Hepatocyte (in vitro differentiated cells): ENCODE data around the gene ZDHHC14. TPM values are rescaled to one million over a fixed set of nuclear protein-coding genes. Genes with fewer than 3 reads are reported as not detected.
"Not testable (repeated sequence)": the region's sequence is repeated elsewhere in the genome, so short reads cannot be mapped to it uniquely, and the experiment has no call there.

ENCODE experiments used
- DNase-seq: peaks from one replicate; pipeline ENCODE4 v3.0.0-alpha.2; 2016; ENCODE audit warnings: low spot score
- H2AFZ ChIP-seq: fragments of 200-600 bp; sonication (generic); 2 replicates; pipeline ENCODE4 v1.6.0; 2016; ENCODE audit warnings: antibody characterized with exemption, mild to moderate bottlenecking
- H3K27ac ChIP-seq: fragments of 200-600 bp; sonication (generic); 2 replicates; pipeline ENCODE4 v1.5.1; 2016; ENCODE audit warnings: mild to moderate bottlenecking
- H3K27me3 ChIP-seq: fragments of 200-600 bp; sonication (generic); 2 replicates; pipeline ENCODE4 v1.6.1; 2016
- H3K36me3 ChIP-seq: fragments of 200-600 bp; sonication (generic); replicated peaks from 2 replicates; pipeline ENCODE4 v1.5.1; 2016; ENCODE audit warnings: low read depth; ENCODE audit not compliant: insufficient read depth
- H3K4me1 ChIP-seq: fragments of 200-600 bp; sonication (generic); 2 replicates; pipeline ENCODE4 v1.5.1; 2016; ENCODE audit warnings: mild to moderate bottlenecking, moderate library complexity; ENCODE audit not compliant: insufficient read depth
- H3K4me2 ChIP-seq: fragments of 200-600 bp; sonication (generic); 2 replicates; pipeline ENCODE4 v1.6.0; 2016
- H3K4me3 ChIP-seq: fragments of 200-600 bp; sonication (generic); 2 replicates; pipeline ENCODE4 v1.5.1; 2016; ENCODE audit warnings: mild to moderate bottlenecking
- H3K79me2 ChIP-seq: fragments of 200-600 bp; sonication (generic); 2 replicates; pipeline ENCODE4 v1.6.0; 2017; ENCODE audit warnings: mild to moderate bottlenecking
- H3K9me2 ChIP-seq: fragments of 200-600 bp; sonication (generic); replicated peaks from 2 replicates; pipeline ENCODE4 v1.6.0; 2017; ENCODE audit warnings: mild to moderate bottlenecking; ENCODE audit not compliant: insufficient read depth
- H3K9me3 ChIP-seq: fragments of 200-600 bp; sonication (generic); 2 replicates; pipeline ENCODE4 v1.5.1; 2016; ENCODE audit warnings: low read depth, mild to moderate bottlenecking
- H4K20me1 ChIP-seq: fragments of 200-600 bp; sonication (generic); 2 replicates; pipeline ENCODE4 v1.6.0; 2016; ENCODE audit warnings: mild to moderate bottlenecking; ENCODE audit not compliant: insufficient read depth, poor library complexity, severe bottlenecking
- EZH2 ChIP-seq: fragments of 200-600 bp; sonication (generic); IDR thresholded peaks from 2 replicates; pipeline ENCODE4 v1.6.1; 2016; ENCODE audit warnings: antibody characterized with exemption, mild to moderate bottlenecking, borderline replicate concordance
- EZH2phosphoT487 ChIP-seq: fragments of 200-600 bp; sonication (generic); IDR thresholded peaks from one replicate; pipeline ENCODE4 v1.6.1; 2018; ENCODE audit warnings: antibody characterized with exemption, mild to moderate bottlenecking, low read depth, moderate library complexity; ENCODE audit not compliant: unreplicated experiment, severe bottlenecking
- WGBS: methylation state at CpG from one replicate; pipeline ENCODE4 v1.1.6; 2016; ENCODE audit warnings: low lambda C conversion rate; ENCODE audit errors: missing lambda C conversion rate; 5-methylcytosine and 5-hydroxymethylcytosine counted together
- polyA plus RNA-seq: library from polyadenylated mRNA; unstranded; fragments of >200 nt; fragmentation: Nextera tagmentation; extraction: Ambion mirVana; gene quantifications from 2 replicates; pipeline ENCODE4 v1.2.1, GENCODE V29; 2016
- total RNA-seq: library from RNA; depleted of rRNA; stranded (reverse); fragments of >200 nt; gene quantifications from 2 replicates; pipeline ENCODE4 v1.2.3, GENCODE V29; 2014
- TF ChIP-seq, protein P1 (sequence below): fragments of 200-600 bp; sonication (generic); IDR thresholded peaks from 2 replicates; pipeline ENCODE4 v1.5.1; 2016; ENCODE audit warnings: antibody characterized with exemption, mild to moderate bottlenecking; ENCODE audit not compliant: poor library complexity

The ZDHHC14 gene
- total and polyA plus RNA-seq, 2 experiments from 2014 or later: 11.8 to 25.2 TPM

DNA sequence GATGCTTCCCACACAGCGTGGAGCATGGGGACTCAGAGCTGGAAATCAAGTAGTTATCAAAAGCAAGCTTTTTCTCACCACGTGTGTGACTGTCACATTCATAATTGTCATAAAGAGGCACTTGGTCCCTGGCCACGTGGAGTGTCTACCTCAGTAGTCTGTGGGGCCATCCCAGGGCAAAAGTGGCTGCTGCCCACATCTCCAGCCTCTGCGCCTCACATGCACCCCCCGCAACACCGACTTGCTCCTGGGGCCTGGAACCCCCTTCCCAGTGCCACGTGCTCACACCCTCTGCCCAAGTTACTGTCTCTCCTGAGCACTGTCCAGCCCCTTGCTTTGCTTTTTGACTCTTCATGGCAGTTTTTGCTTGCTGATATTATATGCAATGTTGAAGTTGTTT lies 308.9 kb downstream of the ZDHHC14 start:
- Histone ChIP-seq H4K20me1 (no peaks in the 10 kb centered on the region), H3K36me3 (no peaks in the 10 kb centered on the region), H2AFZ (no peak overlapping the region), H3K4me3 (no peak overlapping the region), H3K9me3 (no peaks in the 10 kb centered on the region), H3K27ac (no peak overlapping the region), H3K9me2 (no peaks in the 10 kb centered on the region), H3K27me3 (no peaks in the 10 kb centered on the region), H3K79me2 (no peaks in the 10 kb centered on the region), H3K4me1 (peaks cover 10% of the 10 kb centered on the region), H3K4me2 (no peak overlapping the region)
- WGBS: 93% methylated on average over 7 of the region's 7 CpGs
- no peak for DNase-seq
- TF ChIP-seq, protein P1, sequence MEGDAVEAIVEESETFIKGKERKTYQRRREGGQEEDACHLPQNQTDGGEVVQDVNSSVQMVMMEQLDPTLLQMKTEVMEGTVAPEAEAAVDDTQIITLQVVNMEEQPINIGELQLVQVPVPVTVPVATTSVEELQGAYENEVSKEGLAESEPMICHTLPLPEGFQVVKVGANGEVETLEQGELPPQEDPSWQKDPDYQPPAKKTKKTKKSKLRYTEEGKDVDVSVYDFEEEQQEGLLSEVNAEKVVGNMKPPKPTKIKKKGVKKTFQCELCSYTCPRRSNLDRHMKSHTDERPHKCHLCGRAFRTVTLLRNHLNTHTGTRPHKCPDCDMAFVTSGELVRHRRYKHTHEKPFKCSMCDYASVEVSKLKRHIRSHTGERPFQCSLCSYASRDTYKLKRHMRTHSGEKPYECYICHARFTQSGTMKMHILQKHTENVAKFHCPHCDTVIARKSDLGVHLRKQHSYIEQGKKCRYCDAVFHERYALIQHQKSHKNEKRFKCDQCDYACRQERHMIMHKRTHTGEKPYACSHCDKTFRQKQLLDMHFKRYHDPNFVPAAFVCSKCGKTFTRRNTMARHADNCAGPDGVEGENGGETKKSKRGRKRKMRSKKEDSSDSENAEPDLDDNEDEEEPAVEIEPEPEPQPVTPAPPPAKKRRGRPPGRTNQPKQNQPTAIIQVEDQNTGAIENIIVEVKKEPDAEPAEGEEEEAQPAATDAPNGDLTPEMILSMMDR: no peak
- TF ChIP-seq EZH2: no peak
- TF ChIP-seq EZH2phosphoT487: no peak

DNA sequence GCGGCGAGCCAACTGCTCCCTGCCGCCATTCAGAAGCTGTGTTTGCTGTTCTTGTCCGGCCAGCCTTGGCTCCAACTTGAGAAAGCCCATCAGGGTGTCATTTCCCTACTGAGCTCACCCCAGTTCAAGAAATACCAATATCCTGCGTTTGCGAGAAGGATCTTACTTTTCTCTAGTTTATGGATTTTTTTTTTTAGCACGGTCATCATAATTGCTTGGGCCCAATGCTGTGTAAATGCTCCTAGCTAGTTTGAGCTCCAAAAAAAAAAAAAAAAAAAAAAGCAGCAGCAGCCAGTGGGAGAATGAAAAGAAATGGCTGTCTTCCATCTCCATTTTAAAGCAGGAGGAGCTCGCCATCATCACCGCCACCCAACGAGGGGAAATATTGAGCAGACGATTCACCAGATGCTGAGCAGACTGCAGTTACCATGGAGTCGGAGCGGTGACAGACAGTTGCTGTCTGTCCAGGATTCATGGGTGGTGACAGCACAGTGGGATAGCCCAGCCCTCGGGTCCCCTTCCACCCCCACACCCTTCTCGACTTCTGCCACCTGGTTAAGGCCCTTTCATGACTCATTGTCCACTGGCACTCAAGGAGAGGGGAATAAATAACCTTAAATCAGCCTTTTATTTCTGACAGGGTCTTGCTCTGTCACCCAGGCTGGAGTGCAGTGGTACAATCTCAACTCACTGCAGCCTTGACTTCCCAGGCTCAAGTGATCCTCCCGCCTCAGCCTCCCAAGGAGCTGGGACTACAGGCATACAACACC lies 309.6 kb downstream of the ZDHHC14 start:
- Histone ChIP-seq H3K27me3 (no peaks in the 10 kb centered on the region), H3K4me1 (peaks cover 5% of the 10 kb centered on the region), H3K36me3 (no peaks in the 10 kb centered on the region), H3K27ac (no peak overlapping the region), H3K4me2 (no peak overlapping the region), H3K4me3 (no peak overlapping the region), H3K9me3 (no peaks in the 10 kb centered on the region), H3K79me2 (no peaks in the 10 kb centered on the region), H2AFZ (no peak overlapping the region), H3K9me2 (no peaks in the 10 kb centered on the region), H4K20me1 (no peaks in the 10 kb centered on the region)
- TF ChIP-seq EZH2phosphoT487: no peak
- no peak for TF ChIP-seq EZH2
- TF ChIP-seq, protein P1: no peak
- no peak for DNase-seq
- 91% methylated on average over 16 of the region's 16 CpGs for WGBS

DNA sequence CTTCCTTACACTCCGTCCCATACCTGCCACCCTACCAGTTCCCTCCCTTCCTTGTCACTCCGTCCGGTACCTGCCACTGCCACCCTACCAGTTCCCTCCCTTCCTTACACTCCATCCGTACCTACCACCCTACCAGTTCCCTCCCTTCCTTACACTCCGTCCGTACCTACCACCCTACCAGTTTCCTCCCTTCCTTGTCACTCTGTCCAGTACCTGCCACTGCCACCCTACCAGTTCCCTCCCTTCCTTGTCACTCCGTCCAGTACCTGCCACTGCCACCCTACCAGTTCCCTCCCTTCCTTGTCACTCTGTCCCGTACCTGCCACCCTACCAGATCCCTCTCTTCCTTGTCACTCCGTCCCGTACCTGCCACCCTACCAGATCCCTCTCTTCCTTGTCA lies 310.6 kb downstream of the ZDHHC14 start:
- H3K36me3 ChIP-seq, H3K4me2 ChIP-seq, DNase-seq, H3K9me3 ChIP-seq, H2AFZ ChIP-seq, H3K9me2 ChIP-seq, H3K4me3 ChIP-seq, H3K27me3 ChIP-seq, H3K79me2 ChIP-seq, H3K27ac ChIP-seq, H4K20me1 ChIP-seq, H3K4me1 ChIP-seq: not testable (repeated sequence)
- 88% methylated on average over 5 of the region's 10 CpGs for WGBS

DNA sequence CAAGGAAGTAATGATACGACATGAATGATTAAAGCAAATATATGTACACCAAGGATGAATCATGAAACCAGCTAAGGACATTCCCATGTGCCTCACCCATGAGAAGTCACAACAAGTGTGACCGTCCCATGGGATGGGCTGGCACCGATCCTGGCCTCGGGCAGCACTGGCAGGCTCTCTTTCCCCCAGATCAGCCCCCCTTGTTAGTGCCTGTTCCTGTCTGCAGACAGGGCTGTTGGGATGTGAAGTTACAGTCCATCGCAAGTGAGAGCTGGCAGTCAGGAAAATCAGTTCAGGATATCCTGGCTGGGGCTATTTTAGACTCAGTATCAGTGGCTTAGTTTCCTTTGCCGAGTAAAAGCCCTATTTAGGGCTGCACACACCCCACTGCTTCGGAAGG lies 312.9 kb downstream of the ZDHHC14 start:
- no peak overlapping the region for H3K4me3 ChIP-seq
- no peaks in the 10 kb centered on the region for H3K36me3 ChIP-seq
- no peak for DNase-seq
- WGBS: 93% methylated on average over 7 of the region's 7 CpGs
- TF ChIP-seq EZH2phosphoT487 (no peak), EZH2 (no peak)
- TF ChIP-seq, protein P1: no peak
- H2AFZ ChIP-seq: no peak overlapping the region
- H3K9me2 ChIP-seq: no peaks in the 10 kb centered on the region
- no peaks in the 10 kb centered on the region for H4K20me1 ChIP-seq
- no peak overlapping the region for H3K27ac ChIP-seq
- no peaks in the 10 kb centered on the region for H3K79me2 ChIP-seq
- no peaks in the 10 kb centered on the region for H3K4me1 ChIP-seq
- H3K4me2 ChIP-seq: no peak overlapping the region
- H3K9me3 ChIP-seq: no peaks in the 10 kb centered on the region
- H3K27me3 ChIP-seq: no peaks in the 10 kb centered on the region
